ENCODE data around the gene MRPS11.
"Not testable (repeated sequence)": the region's sequence is repeated elsewhere in the genome, so short reads cannot be mapped to it uniquely, and the experiment has no call there.

Gene MRPS11

DNA sequence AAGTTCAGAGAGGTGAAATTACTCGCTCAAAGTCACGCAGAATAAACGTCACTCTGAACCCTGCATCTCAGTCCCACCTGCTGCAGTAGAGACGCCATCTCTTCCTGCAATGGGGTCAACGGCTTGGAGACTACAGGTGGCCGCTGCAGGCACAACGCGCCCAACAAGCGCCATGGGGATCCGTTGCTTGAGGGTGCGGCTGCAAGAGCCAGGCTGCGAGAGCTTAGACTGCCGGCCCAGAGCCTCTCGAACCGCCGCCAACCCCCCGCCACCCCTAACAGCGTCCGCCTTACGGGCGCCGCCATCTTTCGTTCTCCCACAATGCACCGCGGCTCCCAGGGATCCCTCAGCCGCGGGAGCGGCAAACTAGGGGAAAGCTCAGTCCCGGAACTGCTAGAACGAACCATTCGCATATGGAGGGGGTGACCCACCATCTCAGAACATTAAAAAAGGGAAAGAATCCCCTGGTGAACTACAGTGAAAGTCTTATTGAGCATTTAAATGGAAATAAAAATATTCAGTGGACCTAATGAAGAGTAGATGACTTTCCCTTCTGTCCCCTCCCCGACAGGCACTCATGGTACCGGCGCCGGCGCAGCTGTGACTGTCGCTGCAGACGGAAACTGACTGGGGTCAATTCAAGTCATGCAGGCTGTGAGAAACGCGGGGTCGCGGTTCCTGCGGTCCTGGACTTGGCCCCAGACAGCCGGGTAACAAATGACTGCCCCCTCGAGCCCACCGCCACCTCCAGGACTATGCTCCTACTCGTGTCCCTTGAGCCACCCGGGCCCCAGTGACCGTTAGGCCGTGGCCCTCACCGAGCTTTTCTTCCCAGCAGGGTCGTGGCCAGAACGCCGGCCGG lies at the start of gene MRPS11, which contains the start of gene MRPL46:
TSS of gene MRPS11 (plus strand) at position 636 of the 862 bp plus-strand sequence. CDS start at position 646, 10 bp downstream.
TSS of gene MRPL46 (minus strand) at position 316 of the 862 bp plus-strand sequence. CDS start at position 305, 11 bp downstream.
- DNase-seq (ENCODE audit: low spot score): peak; percentile 92

DNA sequence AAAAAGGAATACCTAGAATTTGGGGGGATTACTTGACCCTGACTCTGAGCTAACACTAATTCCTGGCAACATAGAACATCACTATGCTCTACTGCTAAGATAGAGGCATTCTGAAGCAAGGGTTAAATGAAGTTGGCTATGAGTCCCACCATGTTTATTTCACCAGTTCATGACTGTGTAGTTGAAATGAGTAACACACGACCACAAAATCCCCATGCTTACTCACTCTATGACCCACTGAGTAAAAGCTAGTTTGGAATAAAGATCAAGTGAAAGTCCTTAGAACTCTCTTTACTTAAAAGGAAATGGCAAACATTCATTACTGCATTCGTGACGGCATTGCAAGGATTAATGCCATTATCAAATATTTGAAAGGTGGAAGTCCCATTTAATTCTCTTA lies 47.7 kb upstream of the MRPS11 start:
- no peak for DNase-seq (ENCODE audit: low spot score)

DNA sequence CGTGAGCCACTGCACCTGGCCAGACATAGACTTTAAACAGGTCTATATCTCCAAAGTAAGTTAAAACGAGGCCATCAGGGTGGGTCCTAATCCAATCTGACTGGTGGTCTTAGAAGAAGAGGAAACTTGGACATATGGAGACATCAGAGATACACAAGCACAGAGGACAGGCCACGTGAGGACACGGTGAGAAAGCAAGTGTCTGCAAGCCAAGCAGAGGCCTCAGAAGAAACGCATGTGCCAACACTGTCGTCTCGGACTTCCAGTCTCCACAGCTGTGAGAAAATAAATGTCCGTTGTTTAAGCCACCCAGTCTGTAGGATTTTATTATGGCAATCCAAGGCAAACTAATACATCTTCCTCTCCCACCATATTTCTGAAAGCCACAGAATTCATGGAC lies 44.2 kb upstream of the MRPS11 start:
- DNase-seq (ENCODE audit: low spot score): no peak

DNA sequence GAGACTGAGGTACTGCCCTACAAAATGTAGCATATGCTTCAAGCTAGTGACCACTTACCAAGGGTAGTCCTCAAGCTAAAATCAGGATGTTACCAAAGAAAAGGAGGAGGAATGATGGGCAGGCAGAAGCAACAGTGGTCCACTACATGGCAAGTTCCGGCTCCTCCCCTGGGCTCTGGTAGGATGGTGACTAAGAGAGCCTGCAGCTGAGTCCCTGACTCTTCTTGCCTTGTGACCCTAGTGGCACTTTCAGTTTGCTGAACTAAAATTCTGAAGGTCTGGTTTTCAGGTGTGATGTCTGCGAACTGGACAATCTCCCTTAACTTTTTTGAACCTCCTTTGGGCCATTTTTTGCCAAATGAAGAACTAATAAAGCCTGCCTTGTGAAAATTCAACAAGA lies 41.2 kb upstream of the MRPS11 start:
- no peak for DNase-seq (ENCODE audit: low spot score)

DNA sequence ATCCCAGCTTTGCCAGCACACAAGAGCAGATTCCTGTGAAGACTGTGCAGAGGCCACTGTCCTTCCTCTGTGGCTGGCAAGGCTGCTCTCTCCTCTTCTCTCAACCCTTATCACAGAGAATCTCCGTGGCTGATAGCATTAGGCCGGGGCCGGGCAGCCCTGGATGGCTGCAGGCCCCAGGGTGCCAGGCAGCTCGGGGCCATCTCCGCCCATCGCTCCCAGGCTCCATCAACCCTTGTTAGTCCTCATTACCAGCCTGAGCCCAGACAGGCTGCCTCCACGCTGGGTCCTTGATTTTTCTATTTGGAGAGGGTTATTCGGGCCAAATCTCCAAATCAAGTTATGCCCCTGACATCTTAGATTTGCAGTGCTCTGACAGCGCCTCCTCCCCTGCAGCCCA lies 39.5 kb upstream of the MRPS11 start:
- no peak for DNase-seq (ENCODE audit: low spot score)

DNA sequence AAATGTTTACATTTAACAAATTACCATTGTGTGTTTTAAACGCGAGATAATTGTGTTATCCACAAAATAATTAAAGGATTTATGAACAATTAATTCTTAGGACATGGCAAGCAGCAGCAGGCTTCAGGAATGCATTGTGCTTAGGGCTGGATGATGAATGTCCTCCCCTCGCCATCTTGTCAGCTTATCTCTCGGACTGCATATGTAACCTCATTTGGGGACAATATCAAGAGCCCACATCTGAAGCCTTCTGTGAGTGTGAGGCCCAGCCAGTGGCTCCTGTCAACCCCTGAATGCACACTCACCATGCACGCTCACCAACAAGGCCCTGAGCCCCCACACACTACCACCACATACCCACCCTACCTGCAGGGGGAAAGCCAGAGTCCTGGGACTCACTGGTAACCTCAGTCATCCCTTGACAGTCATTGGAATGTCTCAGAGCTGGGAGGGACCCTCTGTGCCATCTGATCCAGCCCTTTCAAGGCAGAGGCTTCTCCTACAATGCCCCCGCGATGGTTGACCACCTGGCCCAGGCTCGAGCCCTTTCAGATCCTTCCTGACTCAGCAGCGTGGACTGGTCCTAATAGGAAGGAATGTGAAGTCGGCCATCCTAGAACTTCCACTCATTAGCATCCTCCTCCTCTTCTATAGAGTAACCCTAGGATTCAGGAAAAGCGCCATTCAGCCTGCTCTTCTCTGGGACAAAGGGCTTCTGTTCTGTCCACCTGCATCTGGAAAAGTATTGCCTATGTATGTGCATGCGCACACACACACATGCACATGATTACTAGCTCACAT lies 38.5 kb upstream of the MRPS11 start:
- no peak for DNase-seq (ENCODE audit: low spot score)

DNA sequence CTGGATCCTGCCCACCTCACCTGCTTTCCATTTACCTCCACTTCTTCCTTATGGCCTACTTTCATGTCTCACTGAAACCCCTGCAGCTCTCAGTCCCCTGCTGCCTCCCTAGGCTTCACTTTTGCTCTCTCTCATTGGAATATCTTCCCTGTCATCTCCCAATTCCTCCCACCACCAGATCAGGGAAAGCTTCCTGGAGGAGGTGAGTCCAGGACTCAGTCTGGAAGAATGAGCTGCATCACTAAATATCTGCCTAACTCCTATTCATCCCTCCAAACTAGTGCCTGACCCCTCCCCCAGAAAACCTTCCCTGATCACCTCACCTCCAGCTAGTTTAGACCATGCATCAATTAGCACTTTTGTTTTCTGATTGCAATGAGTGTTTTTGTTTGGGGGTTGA lies 37.5 kb upstream of the MRPS11 start:
- no peak for DNase-seq (ENCODE audit: low spot score)

DNA sequence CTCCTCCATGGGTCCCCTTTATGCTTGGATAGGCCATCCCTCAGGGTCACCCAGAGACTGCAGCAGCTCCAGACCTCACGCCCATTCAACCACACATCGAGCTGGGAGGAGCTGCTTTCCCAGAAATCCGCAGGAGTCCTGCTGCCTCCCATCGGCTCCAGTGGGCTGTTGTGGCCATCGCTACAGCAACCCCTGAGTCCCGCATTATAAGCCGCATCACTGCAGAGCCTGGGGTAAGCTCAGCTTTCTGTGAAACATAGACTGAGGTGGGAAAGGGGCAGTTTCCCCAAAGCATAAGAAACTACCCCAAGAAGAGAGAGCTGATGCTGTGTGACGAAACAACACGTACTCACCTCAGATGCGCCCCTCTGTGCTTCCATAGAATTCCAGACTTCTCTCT lies 36.1 kb upstream of the MRPS11 start:
- DNase-seq (ENCODE audit: low spot score): no peak

DNA sequence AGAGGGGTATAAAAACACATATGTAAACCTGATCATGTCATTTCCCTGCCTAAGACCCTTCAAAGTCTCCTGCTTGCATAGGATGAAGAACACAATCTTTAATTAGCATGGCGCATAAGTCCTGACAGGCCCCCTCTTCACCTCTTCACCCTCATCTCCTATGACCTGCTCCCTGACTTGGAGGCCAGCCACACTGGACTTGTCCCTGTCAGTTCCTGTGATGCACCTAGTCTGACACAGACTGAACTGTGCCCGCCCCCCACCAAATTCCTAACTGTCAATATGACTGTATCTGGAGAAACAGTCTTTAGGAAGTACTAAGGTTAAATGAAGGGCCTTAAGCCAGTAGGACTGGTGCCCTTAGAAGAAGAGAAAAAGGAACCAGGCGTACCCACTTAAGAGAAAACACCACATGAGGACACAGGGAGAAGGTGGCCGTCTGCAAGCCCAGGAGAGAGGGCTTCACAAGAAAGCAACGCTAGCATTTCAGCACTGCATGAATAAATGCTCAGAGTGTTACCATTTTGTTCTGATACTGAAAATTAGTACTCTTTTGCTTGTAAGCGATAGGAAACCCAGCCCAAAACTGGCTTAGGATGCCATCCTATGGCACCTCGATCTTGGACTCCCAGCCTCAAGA lies 34.3 kb upstream of the MRPS11 start:
- DNase-seq (ENCODE audit: low spot score): no peak

DNA sequence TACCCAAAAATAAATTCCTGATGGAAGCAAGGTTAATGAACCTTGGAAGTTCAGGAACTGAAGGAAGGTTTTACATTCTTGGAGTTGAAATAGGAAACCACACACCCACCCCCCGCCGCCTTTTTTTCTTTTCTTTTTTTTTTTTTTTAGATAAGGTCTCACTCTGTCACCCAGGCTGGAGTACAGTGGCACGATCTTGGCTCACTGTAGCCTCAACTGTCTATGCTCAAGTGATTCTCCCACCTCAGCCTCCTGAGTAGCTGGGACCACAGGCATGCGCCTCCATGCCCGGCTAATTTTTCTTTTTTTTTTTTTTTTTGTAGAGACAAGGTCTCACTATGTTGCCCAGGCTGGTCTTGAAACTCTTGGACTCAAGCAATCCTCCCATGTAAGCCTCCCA lies 33.4 kb upstream of the MRPS11 start:
- not testable (repeated sequence) for DNase-seq (ENCODE audit: low spot score)

DNA sequence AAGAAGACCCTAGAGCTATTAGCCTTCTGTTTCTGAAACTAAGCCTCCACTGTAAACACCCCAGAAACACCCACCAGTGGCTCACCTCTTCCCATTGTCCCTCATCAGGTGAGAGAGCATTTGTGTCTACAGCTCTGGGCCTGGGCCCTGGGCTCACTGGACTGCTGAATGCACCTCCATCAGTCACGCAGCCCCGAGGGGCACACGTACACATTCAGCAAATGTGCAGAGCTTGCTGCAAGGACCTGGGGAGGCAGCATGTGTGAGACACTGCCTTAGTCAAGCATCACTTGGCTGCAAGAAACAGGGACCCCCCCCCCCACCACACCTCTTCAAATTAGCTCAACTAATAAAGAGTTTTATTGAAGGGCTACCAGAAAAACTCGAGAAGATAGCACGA lies 29.3 kb upstream of the MRPS11 start:
- DNase-seq (ENCODE audit: low spot score): no peak

DNA sequence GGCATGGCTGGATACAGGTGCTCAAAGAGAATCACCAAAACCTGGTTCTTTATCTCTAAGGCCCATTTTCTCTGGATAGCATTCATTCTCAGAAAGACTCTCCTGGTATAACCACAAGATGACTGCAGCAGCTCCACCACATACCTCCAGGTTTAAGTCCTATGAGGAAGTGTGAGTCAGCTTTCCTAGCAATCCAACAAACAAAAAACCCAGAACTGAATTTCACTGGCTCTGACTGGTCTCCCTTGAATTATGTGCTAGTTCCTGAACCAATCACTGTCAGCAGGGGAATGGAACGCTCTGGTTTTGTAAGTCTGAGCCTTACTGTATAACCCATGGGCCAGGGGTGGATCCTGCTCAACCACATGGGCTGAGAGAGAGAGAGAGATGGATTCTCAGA lies 27.5 kb upstream of the MRPS11 start:
- DNase-seq (ENCODE audit: low spot score): no peak

DNA sequence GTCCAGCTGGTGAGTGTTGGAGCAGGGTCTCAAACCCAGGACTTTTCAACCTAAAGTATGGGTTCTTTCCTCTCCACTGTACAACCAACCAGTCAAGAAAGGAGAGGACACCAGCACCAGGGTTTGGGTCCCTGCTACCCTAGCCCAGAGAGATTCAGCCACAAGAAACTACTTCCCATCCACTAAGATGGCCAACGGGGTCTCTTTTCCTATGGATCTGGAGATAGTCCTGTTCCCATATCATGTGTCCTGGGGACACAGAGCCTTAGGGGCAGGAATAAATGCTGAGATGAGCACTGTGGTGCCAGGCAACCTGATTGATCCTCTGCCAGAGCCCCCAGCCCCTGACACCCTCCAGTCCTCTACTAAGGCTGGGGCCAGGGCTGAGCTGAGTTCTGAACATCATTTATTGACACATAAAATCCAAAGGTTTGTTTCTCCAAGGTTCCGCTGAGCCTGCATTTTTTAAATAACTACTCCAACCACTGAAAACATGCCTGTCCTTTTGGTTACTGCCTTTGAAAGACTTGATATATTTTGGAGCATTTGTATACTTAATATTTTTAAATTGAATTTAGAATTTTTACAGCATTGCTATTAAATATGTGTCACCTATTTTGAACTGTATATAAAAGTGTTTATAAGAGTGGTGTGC lies 26.3 kb upstream of the MRPS11 start:
- DNase-seq (ENCODE audit: low spot score): no peak

DNA sequence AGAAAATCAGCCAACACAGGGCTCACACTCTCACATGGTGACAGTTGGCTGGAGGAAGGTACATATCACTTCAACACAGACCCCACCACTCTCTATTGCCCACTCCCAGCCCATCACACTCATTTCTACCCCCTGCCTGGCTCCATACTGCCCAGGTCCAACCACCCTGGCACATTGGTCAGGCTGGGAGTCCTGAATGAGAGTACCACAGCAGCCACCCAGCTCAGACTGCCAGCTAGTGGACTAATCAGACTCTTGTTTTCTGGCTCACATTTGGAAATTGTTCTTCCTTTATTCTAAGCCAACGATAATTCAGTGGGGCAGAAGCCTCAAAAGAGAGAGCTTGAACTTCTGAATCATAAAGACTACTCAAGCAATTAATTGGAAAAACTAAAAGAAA lies 20.3 kb upstream of the MRPS11 start:
- no peak for DNase-seq (ENCODE audit: low spot score)

DNA sequence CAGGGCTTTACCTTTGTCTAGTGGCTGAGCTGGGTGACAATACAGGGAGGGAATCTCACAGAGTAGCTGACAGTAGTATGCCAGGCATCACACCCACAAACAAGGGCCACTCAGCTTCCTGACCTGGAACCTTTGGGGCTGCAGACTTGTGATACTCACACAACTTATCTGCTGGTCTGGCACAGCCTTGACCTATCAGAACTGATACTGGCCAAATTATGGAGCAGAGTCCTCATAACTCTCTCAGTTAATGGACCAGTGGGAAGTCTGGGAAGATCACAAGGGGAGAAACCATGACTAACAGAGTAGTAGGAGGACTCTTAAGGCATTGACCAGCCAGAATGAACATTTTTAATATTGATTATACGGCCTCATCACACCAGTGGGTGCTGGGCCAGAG lies 19.8 kb upstream of the MRPS11 start:
- DNase-seq (ENCODE audit: low spot score): no peak

DNA sequence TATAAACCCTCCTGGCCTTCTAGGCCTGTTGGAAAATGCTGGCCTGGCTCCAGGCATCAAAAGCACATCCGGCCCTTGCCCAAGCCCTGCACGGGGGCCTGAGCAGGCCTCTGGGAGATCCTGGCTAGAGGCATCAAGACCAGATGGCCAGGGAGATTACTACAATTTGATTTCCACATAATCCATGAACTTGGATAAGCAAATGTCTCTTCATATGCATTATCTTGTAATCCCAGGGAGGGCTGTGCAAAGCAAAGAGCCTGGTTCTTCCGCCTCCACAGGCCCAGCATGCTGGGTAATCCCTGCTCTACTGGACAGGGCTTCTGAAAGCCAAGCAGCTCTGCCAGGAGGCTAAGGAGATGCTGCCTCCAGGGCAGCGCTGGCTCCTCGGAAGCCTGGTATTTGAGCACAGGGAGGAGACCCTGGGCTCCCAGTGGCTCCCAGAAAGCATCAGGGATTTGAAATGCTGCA lies 18.5 kb upstream of the MRPS11 start:
- DNase-seq (ENCODE audit: low spot score): no peak

DNA sequence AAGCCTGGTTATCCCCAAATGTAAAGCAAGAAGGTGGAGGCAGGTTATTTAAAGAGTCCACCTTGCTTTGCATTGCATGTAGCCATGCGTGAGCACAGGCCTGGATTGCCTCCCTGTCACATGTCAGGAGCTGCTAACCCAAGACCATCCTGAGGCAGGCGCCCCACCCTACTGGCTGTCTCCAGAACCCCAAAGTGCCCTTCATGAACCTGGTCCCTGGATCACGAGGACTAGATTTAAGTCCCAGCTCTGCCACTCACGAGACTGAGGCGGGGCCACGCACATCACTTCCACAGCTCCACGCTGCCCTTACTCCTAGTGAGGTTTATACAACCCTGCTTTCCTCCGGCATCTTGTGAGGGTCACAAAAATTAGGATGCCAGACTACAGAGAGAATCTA lies 17.9 kb upstream of the MRPS11 start:
- DNase-seq (ENCODE audit: low spot score): no peak

DNA sequence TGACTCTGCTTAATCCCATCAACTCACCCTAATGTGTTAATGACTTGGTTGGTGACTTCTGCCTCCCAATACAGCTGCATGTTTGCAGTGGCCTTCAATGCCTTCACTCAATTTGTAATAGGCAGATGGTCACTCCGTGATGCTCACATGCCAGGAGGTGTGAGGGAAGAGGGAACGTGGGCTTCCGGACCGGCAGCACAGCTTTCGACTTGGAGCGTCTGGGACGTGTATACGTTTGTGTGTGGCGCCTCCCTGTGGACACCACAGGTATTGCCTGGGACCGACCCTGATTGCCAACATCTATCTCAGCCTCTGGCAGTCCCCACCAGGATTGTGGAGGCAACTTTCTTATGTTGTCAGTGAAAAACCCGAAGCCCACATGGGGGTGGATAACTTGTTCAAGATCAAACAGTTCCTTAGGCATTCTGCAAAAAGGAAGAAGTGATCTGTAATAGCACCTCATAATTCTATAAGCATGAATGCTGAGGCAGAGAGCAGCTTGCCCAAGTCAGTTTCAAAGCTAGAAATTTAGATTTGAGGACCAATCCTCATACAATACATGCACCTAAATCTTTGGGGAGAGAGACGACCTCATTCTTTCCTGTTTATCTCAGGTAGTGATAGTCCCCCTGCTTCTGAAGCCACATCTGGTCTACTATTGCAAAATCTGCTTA lies 17.2 kb upstream of the MRPS11 start:
- peak; percentile 87 for DNase-seq (ENCODE audit: low spot score)

DNA sequence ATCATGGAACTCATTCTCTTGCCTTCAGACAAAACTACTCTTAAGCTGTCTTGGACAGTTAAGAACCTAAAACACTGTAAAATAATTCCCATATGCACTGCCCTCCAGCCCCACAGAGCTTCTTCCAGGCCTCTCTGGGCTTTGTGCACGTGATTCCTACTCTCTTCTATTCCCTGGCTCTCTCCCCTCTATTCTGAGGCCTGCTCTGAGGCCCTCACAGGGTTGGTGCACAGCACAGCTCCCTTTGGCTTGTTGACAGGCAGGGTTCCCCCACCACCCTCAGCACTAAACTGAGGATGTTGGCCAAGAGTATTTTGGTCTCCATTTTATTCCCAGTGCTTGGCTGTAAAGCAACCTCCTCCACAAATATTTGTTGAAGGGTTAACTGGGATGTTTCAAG lies 13.9 kb upstream of the MRPS11 start:
- no peak for DNase-seq (ENCODE audit: low spot score)

DNA sequence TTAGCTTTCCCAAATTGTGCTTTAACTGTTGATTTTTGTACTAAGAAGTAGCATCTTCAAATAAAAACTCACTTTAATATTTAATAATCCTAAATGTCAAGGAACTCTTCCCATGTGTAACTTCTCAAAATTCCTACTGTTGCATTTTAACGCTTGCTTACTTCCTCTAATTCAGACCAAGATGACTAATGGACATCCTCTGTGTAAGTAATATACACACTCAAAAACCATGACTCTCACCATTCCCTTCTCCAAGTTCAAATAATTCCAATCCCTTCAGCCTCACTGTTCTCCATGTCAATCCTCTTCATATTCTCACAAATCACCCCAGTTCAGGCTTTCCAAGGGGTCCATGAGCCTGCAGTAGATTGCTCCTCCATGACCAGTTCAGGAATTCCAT lies 13.3 kb upstream of the MRPS11 start:
- no peak for DNase-seq (ENCODE audit: low spot score)

Data from iPS-NIHi11 (cell line).